Measurements from ENCODE around the gene CRB3. TPM values are rescaled to one million over a fixed set of nuclear protein-coding genes. Genes with fewer than 3 reads are reported as not detected.

The CRB3 gene
- total RNA-seq, 1 experiment from 2014 or later, result 29.9 TPM

GRCh38 chr19:6471076-6471475 is 7.0 kb downstream of the CRB3 start:
- Mint-ChIP-seq H3K27me3 (ENCODE audit: low read depth) (peaks cover 28% of the 10 kb centered on the region), H3K9me3 (no peaks in the 10 kb centered on the region), H3K36me3 (no peaks in the 10 kb centered on the region; the same call in 1 of the 2 replicates), H3K4me3 (no peak overlapping the region), H3K4me1 (peaks cover 7% of the 10 kb centered on the region; the same call in 1 of the 2 replicates), H3K27ac (no peak overlapping the region)
- ChIA-PET CTCF (interaction anchor here (0.8 to 1.1 kb wide), 2 partner anchors 10 kb away, joined by 3 read pairs; partner anchors contain the start of gene DENND1C), POLR2A (no interaction called here)
- TF ChIP-seq IRF2 (CRISPR knock-in tag; IDR thresholded peaks at IDR 0.05; ENCODE audit: borderline replicate concordance, low read depth), result no peak
- DNase-seq (ENCODE audit: low spot score) (no peak), ATAC-seq (no peak)

GRCh38 chr19:6472713-6473112 is 8.6 kb downstream of the CRB3 start:
- Mint-ChIP-seq H3K4me3 (no peak overlapping the region), H3K4me1 (peaks cover 7% of the 10 kb centered on the region; the same call in 1 of the 2 replicates), H3K27me3 (ENCODE audit: low read depth) (peaks cover 30% of the 10 kb centered on the region), H3K36me3 (no peaks in the 10 kb centered on the region; the same call in 1 of the 2 replicates), H3K27ac (no peak overlapping the region), H3K9me3 (no peaks in the 10 kb centered on the region)
- no peak for ATAC-seq
- POLR2A ChIA-PET, result no interaction called here
- CTCF ChIA-PET, result interaction anchor here (1.4 kb wide), 1 partner anchor 9 kb away, joined by 3 read pairs; the partner anchor contains the start of gene DENND1C
- no peak for DNase-seq (ENCODE audit: low spot score)
- TF ChIP-seq PRRX2 (CRISPR knock-in tag; IDR thresholded peaks at IDR 0.05) (no peak), KAT7 (CRISPR knock-in tag; IDR thresholded peaks at IDR 0.05; ENCODE audit: borderline replicate concordance) (no peak), GRHL2 (CRISPR knock-in tag; IDR thresholded peaks at IDR 0.05; ENCODE audit: insufficient replicate concordance, severe bottlenecking) (no peak), ZNF423 (CRISPR knock-in tag; IDR thresholded peaks at IDR 0.05) (no peak), FOXJ3 (CRISPR knock-in tag; IDR thresholded peaks at IDR 0.05; ENCODE audit: borderline replicate concordance) (no peak), AFF4 (CRISPR knock-in tag; IDR thresholded peaks at IDR 0.05; ENCODE audit: borderline replicate concordance) (no peak), ZNF263 (CRISPR knock-in tag; IDR thresholded peaks at IDR 0.05; ENCODE audit: low read depth) (no peak), USF1 (CRISPR knock-in tag; IDR thresholded peaks at IDR 0.05) (no peak), ATF6 (CRISPR knock-in tag; IDR thresholded peaks at IDR 0.05) (no peak), NR2C2 (CRISPR knock-in tag; IDR thresholded peaks at IDR 0.05) (no peak), ATF1 (CRISPR knock-in tag; IDR thresholded peaks at IDR 0.05) (no peak), EMX1 (CRISPR knock-in tag; IDR thresholded peaks at IDR 0.05) (no peak), NR1H2 (CRISPR knock-in tag; IDR thresholded peaks at IDR 0.05) (no peak)
- TF ChIP-seq, protein P1, sequence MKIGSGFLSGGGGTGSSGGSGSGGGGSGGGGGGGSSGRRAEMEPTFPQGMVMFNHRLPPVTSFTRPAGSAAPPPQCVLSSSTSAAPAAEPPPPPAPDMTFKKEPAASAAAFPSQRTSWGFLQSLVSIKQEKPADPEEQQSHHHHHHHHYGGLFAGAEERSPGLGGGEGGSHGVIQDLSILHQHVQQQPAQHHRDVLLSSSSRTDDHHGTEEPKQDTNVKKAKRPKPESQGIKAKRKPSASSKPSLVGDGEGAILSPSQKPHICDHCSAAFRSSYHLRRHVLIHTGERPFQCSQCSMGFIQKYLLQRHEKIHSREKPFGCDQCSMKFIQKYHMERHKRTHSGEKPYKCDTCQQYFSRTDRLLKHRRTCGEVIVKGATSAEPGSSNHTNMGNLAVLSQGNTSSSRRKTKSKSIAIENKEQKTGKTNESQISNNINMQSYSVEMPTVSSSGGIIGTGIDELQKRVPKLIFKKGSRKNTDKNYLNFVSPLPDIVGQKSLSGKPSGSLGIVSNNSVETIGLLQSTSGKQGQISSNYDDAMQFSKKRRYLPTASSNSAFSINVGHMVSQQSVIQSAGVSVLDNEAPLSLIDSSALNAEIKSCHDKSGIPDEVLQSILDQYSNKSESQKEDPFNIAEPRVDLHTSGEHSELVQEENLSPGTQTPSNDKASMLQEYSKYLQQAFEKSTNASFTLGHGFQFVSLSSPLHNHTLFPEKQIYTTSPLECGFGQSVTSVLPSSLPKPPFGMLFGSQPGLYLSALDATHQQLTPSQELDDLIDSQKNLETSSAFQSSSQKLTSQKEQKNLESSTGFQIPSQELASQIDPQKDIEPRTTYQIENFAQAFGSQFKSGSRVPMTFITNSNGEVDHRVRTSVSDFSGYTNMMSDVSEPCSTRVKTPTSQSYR (CRISPR knock-in tag; IDR thresholded peaks at IDR 0.05), result no peak
- TF ChIP-seq, protein P2, sequence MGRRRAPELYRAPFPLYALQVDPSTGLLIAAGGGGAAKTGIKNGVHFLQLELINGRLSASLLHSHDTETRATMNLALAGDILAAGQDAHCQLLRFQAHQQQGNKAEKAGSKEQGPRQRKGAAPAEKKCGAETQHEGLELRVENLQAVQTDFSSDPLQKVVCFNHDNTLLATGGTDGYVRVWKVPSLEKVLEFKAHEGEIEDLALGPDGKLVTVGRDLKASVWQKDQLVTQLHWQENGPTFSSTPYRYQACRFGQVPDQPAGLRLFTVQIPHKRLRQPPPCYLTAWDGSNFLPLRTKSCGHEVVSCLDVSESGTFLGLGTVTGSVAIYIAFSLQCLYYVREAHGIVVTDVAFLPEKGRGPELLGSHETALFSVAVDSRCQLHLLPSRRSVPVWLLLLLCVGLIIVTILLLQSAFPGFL (CRISPR knock-in tag; IDR thresholded peaks at IDR 0.05; ENCODE audit: borderline replicate concordance), result no peak
- TF ChIP-seq, protein P3, sequence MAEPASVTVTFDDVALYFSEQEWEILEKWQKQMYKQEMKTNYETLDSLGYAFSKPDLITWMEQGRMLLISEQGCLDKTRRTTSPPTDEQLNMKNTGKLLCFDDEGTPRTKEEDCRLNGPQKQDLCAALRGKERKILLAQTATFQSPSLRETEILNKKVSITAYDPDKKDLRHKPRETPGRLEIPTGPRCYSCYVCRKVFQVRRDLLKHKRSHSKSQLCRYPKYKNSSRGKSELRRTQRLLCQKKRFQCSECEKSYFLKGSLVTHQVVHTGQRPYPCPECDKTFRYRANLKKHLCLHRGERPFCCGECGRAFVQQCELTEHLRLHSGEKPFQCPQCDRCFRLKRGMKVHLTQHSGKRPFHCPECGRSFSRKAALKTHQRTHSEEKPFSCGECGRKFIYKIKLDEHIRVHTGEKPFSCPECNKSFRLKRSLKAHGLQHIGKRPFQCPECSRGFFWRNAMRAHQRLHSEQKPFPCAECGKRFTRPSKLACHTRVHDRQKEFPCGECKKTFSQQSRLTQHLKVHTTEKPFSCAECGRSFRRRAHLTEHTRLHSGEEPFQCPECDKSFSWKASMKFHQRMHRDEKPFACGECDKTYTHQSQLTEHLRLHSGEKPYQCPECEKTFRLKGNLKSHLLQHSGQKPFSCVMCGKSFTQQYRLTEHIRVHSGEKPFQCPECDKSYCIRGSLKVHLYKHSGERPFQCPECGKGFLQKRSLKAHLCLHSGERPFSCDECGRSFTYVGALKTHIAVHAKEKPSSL (CRISPR knock-in tag; conservative IDR thresholded peaks at IDR 0.05), result no peak
- TF ChIP-seq, protein P4, sequence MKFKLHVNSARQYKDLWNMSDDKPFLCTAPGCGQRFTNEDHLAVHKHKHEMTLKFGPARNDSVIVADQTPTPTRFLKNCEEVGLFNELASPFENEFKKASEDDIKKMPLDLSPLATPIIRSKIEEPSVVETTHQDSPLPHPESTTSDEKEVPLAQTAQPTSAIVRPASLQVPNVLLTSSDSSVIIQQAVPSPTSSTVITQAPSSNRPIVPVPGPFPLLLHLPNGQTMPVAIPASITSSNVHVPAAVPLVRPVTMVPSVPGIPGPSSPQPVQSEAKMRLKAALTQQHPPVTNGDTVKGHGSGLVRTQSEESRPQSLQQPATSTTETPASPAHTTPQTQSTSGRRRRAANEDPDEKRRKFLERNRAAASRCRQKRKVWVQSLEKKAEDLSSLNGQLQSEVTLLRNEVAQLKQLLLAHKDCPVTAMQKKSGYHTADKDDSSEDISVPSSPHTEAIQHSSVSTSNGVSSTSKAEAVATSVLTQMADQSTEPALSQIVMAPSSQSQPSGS (CRISPR knock-in tag; IDR thresholded peaks at IDR 0.05; ENCODE audit: borderline replicate concordance, low read depth), result no peak
